GM23248 (cell line): ENCODE data around the gene ARID1B.

Experiments
- EZH2 ChIP-seq: fragments of 200-600 bp; sonication (generic); IDR thresholded peaks from 2 replicates; pipeline ENCODE4 v1.6.1; 2018; ENCODE audit warnings: antibody characterized with exemption, mild to moderate bottlenecking; ENCODE audit not compliant: insufficient read depth, poor library complexity, severe bottlenecking
- EZH2phosphoT487 ChIP-seq: fragments of 200-600 bp; sonication (generic); IDR thresholded peaks from 2 replicates; pipeline ENCODE4 v1.6.1; 2018; ENCODE audit warnings: antibody characterized with exemption, moderate library complexity, mild to moderate bottlenecking, low read depth; ENCODE audit not compliant: insufficient read depth

- no peak for TF ChIP-seq EZH2
- TF ChIP-seq EZH2phosphoT487: no peak
Measured at GRCh38 chr6:157168471-157168870, 391.3 kb downstream of the ARID1B start.
